Fibroblast of villous mesenchyme (primary cell): ENCODE data around the gene TMEM213. TPM values are rescaled to one million over a fixed set of nuclear protein-coding genes. Genes with fewer than 3 reads are reported as not detected.

Source experiments
- DNase-seq: peaks from one replicate; pipeline ENCODE4 v3.0.0-alpha.2; 2010; ENCODE audit warnings: low read depth
- H3K4me3 ChIP-seq: 2 replicates; pipeline ENCODE4 v1.5.1; 2011; ENCODE audit warnings: low read depth, mild to moderate bottlenecking, low read length
- CTCF ChIP-seq: IDR thresholded peaks from 2 replicates; pipeline ENCODE4 v1.5.1; 2012; ENCODE audit warnings: low read depth, mild to moderate bottlenecking, low read length; ENCODE audit not compliant: insufficient read depth
- total RNA-seq: library from RNA; depleted of rRNA; stranded (reverse); fragments of >200 nt; gene quantifications from 2 replicates; pipeline ENCODE4 v1.2.3, GENCODE V29; 2012

Gene TMEM213
- total RNA-seq, 1 donor: not detected

DNA sequence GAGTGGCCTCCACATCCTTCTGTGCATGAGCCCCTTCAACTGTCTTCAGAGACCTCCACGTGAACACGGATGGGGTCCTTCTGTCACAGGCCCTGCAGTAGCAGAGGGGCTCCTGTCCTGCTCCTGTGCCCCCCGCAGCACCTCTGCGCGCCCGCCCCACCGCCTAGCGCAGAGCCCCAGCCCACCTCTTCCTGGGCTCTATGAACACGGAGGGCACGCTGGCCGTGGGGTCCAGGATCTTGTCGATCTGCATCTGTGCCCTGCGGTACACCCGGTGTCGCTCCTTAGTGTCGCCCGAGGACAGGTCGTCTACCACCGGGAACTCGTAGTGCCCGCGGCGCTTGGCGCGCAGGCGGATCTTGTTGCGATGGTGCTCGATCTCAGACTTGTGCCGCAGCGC, 71.6 kb downstream of the TMEM213 start:
- no peak for TF ChIP-seq CTCF
- H3K4me3 ChIP-seq: no peak overlapping the region
- no peak for DNase-seq

DNA sequence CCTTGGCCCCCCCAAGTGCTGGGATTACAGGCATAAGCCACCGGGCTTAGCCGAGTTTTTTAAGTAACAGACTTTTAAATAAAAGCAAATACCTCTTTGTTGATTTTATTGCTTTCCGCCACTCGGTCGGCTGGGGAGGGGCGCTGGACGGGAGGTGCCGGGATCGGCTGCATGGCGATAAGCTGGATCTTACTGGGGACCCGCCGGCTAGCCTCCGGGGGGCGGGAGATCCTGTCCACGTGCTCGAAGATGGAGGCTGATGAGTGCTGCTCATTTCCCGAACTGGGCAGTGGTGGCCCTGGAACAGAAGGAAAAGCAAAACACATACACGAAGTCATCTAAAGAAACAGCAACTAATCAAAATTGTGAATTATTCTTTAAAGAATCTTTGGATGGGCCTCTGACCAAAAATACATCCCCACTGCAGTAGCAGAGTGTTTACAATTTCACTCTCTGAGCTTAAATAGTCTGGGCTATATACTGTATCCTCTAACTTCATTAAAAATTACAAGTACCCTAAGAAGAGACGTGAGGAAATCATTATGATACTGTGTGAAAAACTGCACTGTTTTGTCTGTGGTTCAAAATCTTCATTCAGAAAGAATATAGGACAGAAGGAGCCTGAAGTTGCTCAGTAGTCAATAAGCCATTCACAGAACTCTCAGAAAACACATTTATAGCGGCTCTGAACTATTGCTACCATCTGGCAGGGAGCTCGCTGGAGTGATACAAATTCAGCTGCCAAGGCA, 73.4 kb downstream of the TMEM213 start:
- TF ChIP-seq CTCF: no peak
- no peak for DNase-seq
- no peak overlapping the region for H3K4me3 ChIP-seq

DNA sequence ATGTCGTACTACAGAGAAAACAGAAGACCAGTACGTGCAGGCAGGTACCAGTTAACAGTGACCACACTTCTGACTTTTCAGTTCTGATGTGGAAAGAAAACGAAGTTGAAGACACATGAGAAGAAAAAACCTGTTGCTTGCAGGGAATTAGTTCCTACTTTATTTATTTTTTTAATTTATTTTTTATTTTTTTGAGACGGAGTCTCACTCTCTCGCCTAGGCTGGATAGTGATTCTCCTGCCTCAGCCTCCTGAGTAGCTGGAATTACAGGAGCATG, 74.0 kb downstream of the TMEM213 start:
- no peak for TF ChIP-seq CTCF
- no peak overlapping the region for H3K4me3 ChIP-seq
- DNase-seq: no peak

DNA sequence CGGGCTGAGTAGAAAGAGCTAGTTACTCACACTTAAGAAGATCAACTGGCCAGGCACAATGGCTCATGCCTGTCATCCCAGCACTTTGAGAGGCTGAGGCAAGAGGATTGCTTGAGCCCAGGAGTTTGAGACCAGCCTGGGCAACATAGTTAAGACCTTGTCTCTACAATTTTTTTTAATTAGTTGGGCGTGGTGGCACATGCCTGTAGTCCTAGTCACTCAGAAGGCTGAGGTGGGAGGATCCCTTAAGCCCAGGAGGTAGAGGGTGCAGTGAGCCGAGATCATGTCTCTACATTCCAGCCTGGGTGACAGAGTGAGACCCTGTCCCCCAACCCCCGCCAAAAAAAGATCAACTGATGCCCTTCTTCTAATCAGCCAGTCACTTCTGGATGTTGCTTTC, 74.8 kb downstream of the TMEM213 start:
- TF ChIP-seq CTCF: no peak

DNA sequence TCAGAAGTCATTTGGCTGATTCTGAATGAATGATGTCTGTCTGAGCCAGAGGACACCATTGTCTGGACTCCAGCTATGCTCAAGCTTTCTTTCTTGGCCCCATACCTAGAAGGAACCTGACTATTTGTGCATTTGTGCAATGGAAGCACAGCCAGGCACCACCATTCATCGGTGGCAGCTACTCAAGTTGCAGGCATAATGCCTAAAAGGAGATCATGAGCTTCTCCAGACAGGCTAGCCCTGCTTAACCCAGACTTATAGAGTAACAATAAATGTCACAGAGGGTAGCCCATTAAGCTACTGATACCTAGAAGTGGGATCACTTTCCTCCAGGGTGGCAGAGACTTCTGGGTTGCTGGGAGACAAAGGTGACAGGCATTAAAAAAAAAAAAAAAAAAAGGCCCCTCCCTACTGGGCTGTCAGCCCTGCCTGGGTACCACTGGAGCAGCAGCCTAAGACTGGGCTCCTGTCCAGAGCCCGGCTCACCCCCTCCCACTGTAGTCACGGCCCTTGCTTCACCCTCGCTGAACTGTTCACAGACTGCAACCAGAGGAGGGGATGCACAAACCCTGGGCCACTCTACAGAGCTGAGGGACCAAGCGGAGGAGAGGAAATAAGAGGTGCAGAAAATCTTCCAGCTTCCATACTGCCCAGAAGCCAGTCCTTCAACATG, 75.6 kb downstream of the TMEM213 start:
- H3K4me3 ChIP-seq: no peak overlapping the region
- no peak for TF ChIP-seq CTCF
- no peak for DNase-seq

More for the DNA sequence above, 74.8 kb downstream of the TMEM213 start:
- DNase-seq: peak; percentile 15
- no peak overlapping the region for H3K4me3 ChIP-seq

DNA sequence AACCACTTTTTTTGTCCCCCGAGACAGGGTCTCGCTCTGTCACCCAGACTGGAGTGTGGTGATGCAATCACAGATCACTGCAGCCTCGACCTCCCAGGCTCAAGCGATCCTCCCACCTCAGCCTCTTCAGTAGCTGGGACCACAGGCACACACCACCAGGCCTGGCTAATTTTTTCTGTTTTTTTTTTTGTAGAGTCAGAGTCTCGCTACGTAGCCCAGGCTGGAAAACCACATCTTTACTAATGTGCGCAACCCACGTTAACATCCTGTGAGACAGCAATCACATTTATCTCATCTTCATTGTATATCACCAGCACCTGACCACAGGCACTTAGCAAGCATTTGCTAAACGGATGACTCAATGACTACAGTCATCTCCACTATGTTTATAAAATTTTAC, 78.0 kb downstream of the TMEM213 start:
- no peak for TF ChIP-seq CTCF
- no peak overlapping the region for H3K4me3 ChIP-seq
- peak; percentile 78 for DNase-seq

- no peak overlapping the region for H3K4me3 ChIP-seq
- no peak for DNase-seq
- no peak for TF ChIP-seq CTCF
Observed at GRCh38 chr7:138876326-138876725, 78.5 kb downstream of the TMEM213 start.
